GM19397 (cell line): ENCODE results near the gene TTYH2.
"Not testable (repeated sequence)": the region's sequence is repeated elsewhere in the genome, so short reads cannot be mapped to it uniquely, and the experiment has no call there.

Experiments
- ATAC-seq: cut with Tn5 transposase; IDR thresholded peaks from one replicate; pipeline ENCODE4 v1.9.1; 2021; ENCODE audit warnings: mild to moderate bottlenecking, moderate library complexity; ENCODE audit not compliant: unreplicated experiment

Gene TTYH2

GRCh38 chr17:74212913-74213791 is at the start of gene TTYH2:
Gene TTYH2, plus strand, starts transcription at chr17:74213571. Its CDS starts 17 bp downstream, at chr17:74213588.
- ATAC-seq, result peak; percentile 71

GRCh38 chr17:74163836-74164235 is 49.5 kb upstream of the TTYH2 start:
- no peak for ATAC-seq

- no peak for ATAC-seq
Observed at GRCh38 chr17:74164446-74165045, 48.8 kb upstream of the TTYH2 start.

- no peak for ATAC-seq
Observed at GRCh38 chr17:74165797-74166365, 47.5 kb upstream of the TTYH2 start.

- ATAC-seq, result no peak
Observed at GRCh38 chr17:74170924-74171323, 42.4 kb upstream of the TTYH2 start.

GRCh38 chr17:74172700-74173099 is 40.7 kb upstream of the TTYH2 start:
- no peak for ATAC-seq

- no peak for ATAC-seq
Observed at GRCh38 chr17:74176546-74177001, 36.8 kb upstream of the TTYH2 start.

GRCh38 chr17:74177018-74177450 is 36.3 kb upstream of the TTYH2 start:
- no peak for ATAC-seq

GRCh38 chr17:74179576-74179975 is 33.8 kb upstream of the TTYH2 start:
- ATAC-seq, result no peak

- ATAC-seq, result no peak
Observed at GRCh38 chr17:74180336-74180735, 33.0 kb upstream of the TTYH2 start.

- no peak for ATAC-seq
Observed at GRCh38 chr17:74181341-74181740, 32.0 kb upstream of the TTYH2 start.

GRCh38 chr17:74182041-74182723 is 31.2 kb upstream of the TTYH2 start:
- ATAC-seq, result no peak

- no peak for ATAC-seq
Observed at GRCh38 chr17:74183411-74183810, 30.0 kb upstream of the TTYH2 start.

- ATAC-seq, result no peak
Observed at GRCh38 chr17:74185571-74186185, 27.7 kb upstream of the TTYH2 start.

- ATAC-seq, result no peak
Observed at GRCh38 chr17:74186498-74186897, 26.9 kb upstream of the TTYH2 start.

- ATAC-seq, result no peak
Observed at GRCh38 chr17:74187761-74188160, 25.6 kb upstream of the TTYH2 start.

GRCh38 chr17:74188687-74189086 is 24.7 kb upstream of the TTYH2 start:
- ATAC-seq, result not testable (repeated sequence)

- ATAC-seq, result no peak
Observed at GRCh38 chr17:74190154-74190553, 23.2 kb upstream of the TTYH2 start.

- ATAC-seq, result no peak
Observed at GRCh38 chr17:74190807-74191406, 22.5 kb upstream of the TTYH2 start.
